ENCODE results near the gene RASD2.
"Not testable (repeated sequence)": the region's sequence is repeated elsewhere in the genome, so short reads cannot be mapped to it uniquely, and the experiment has no call there.

The RASD2 gene

DNA sequence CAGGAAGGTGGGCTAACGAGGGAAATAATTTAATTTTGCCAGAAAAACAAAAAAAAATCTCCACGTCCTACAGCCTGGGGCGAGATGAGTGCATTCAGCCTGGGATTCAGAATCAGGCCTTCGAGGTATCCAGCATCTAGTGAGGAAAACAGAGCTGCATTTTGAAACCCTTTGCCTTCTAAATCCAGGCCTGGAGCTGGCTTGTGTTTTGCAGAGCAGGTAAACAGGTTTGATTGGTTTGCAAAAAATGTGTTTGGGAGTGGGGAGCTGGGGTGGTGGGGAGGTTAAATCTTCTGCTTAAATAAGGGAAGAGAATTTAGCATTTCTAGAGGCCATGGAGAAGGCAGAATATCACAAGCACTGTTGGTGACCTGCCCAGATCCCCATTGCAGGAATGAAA, 29.7 kb upstream of the RASD2 start:
- no peak overlapping the region for H3K27ac Mint-ChIP-seq
- no peaks in the 10 kb centered on the region for H3K36me3 Mint-ChIP-seq (ENCODE audit: low read depth)
- H3K4me1 Mint-ChIP-seq (ENCODE audit: low read depth) = no peaks in the 10 kb centered on the region
- peaks cover 11% of the 10 kb centered on the region for H3K27me3 Mint-ChIP-seq (ENCODE audit: low read depth)
- H3K9me3 Mint-ChIP-seq = no peaks in the 10 kb centered on the region
- H3K4me3 Mint-ChIP-seq = no peak overlapping the region

DNA sequence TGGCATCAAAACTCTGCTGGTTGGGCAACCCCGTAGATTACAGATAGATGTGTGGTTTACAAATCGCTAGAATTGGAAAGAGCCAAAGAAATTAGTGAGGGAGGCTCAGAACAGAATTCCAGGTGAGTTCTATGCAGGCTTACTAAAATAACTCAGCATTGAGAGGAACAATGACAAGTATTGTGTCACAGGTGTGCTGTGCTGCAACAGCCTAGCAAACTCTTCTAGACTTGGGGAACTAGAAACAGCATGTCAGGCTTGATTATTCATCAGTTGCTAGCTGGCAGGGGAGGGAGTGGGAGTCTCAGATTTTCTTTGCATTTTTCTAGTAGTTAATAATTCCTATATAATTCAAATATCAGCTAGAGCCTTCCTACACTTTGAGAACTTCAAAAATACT, 26.3 kb upstream of the RASD2 start:
- Mint-ChIP-seq H3K9me3 (no peaks in the 10 kb centered on the region), H3K4me3 (no peak overlapping the region), H3K27ac (no peak overlapping the region), H3K27me3 (ENCODE audit: low read depth) (peaks cover 21% of the 10 kb centered on the region), H3K4me1 (ENCODE audit: low read depth) (no peaks in the 10 kb centered on the region), H3K36me3 (ENCODE audit: low read depth) (no peaks in the 10 kb centered on the region)

DNA sequence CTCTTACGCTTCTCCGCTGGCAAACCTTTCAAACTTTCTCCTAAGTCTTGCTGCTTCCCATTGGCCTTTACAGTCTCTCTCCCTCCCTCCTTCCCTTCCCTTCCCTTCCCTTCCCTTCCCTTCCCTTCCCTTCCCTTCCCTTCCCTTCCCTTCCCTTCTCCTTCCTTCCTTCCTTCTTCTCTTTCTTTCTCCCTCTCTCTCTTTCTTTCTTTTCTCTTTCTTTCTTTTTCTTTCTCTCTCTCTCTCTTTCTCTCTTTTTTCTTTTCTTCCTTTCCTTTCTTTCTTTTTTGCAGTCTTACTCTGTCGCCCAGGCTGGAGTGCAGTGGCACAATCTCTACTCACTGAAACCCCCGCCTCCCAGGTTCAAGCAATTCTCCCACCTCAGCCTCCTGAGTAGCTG, 24.7 kb upstream of the RASD2 start:
- H3K4me3 Mint-ChIP-seq; H3K9me3 Mint-ChIP-seq; H3K4me1 Mint-ChIP-seq (ENCODE audit: low read depth); H3K36me3 Mint-ChIP-seq (ENCODE audit: low read depth); H3K27ac Mint-ChIP-seq: not testable (repeated sequence)
- peaks cover 21% of the 10 kb centered on the region for H3K27me3 Mint-ChIP-seq (ENCODE audit: low read depth)

DNA sequence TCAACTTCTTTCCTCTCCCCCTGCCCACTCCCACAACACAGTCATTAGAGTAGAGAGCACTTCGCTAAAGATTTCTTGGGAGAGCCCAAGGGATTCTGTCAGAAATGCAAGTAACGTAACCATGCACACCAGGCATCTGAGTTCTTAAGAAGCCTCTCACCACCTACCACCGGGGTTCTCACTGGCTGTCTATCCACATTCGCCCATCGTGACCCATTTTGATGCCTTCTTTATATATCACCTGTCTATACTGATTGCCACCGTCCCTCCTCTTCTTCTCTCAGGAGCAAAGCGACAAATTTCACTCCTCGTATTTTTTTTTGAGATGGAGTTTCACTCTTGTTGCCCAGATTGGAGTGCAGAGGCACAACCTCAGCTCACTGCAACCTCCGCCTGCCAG, 23.9 kb upstream of the RASD2 start:
- H3K9me3 Mint-ChIP-seq = no peaks in the 10 kb centered on the region
- H3K27me3 Mint-ChIP-seq (ENCODE audit: low read depth) = peaks cover 21% of the 10 kb centered on the region

DNA sequence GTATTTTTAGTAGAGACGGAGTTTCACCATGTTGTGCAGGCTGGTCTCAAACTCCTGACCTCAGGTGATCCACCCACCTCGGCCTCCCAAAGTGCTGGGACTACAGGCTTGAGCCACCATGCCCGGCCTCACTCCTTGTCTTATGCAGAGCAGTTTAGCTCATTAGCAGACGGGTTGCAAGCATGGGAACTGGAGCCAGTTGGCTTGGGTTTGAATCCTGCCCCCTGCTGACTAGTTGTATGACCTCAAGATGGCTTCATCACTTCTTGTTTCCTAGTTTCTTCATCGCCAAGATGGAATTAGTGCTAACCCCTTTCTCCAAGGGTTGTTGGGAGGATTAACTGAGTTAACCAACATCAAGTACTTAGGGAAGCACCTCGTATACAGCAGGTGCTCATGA, 23.4 kb upstream of the RASD2 start:
- H3K36me3 Mint-ChIP-seq (ENCODE audit: low read depth) = no peaks in the 10 kb centered on the region
- H3K9me3 Mint-ChIP-seq = no peaks in the 10 kb centered on the region
- no peak overlapping the region for H3K4me3 Mint-ChIP-seq
- no peaks in the 10 kb centered on the region for H3K4me1 Mint-ChIP-seq (ENCODE audit: low read depth)
- no peak overlapping the region for H3K27ac Mint-ChIP-seq
- H3K27me3 Mint-ChIP-seq (ENCODE audit: low read depth) = peaks cover 25% of the 10 kb centered on the region

More for the DNA sequence above, 23.9 kb upstream of the RASD2 start:
- no peak overlapping the region for H3K27ac Mint-ChIP-seq
- no peaks in the 10 kb centered on the region for H3K36me3 Mint-ChIP-seq (ENCODE audit: low read depth)
- H3K4me3 Mint-ChIP-seq = no peak overlapping the region
- H3K4me1 Mint-ChIP-seq (ENCODE audit: low read depth) = no peaks in the 10 kb centered on the region

DNA sequence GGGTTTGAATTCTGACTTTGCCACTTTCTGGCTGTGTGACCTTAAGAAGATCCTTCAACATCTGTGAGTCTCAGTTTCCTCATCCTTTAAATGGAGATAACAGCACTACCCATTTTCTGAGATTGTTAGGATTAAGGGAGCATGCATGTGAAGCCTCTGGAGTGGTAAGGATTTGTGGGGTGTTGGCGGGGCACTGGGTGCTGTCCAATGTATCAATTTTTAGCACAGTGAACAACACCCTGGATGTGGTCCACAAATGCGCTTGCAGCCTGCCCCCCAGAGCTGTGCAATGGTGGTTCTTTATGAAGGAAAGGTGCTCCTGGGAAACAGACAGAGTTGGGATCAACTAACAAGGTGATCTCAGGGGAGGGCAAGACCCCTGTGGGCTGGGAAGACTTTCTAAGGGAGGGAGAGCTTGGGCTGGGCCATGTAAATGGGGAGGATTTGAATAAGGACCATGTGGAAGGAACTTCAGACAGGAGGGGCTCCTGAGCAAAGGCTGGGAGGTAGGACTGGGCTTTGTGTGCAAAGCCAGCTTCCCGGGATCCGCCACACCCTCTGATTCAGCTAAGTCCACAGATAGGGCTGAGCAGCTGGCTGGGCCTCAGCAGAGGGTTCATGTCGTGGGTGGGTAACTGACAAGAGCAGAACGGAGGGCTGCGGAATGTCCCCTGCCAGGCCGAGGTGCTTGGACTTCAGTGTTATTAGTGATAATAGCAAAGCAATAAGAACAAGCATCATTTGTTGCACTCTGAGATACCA, 22.7 kb upstream of the RASD2 start:
- no peak overlapping the region for H3K4me3 Mint-ChIP-seq
- no peaks in the 10 kb centered on the region for H3K4me1 Mint-ChIP-seq (ENCODE audit: low read depth)
- no peak overlapping the region for H3K27ac Mint-ChIP-seq
- H3K36me3 Mint-ChIP-seq (ENCODE audit: low read depth) = no peaks in the 10 kb centered on the region
- H3K27me3 Mint-ChIP-seq (ENCODE audit: low read depth) = peaks cover 30% of the 10 kb centered on the region
- no peaks in the 10 kb centered on the region for H3K9me3 Mint-ChIP-seq

DNA sequence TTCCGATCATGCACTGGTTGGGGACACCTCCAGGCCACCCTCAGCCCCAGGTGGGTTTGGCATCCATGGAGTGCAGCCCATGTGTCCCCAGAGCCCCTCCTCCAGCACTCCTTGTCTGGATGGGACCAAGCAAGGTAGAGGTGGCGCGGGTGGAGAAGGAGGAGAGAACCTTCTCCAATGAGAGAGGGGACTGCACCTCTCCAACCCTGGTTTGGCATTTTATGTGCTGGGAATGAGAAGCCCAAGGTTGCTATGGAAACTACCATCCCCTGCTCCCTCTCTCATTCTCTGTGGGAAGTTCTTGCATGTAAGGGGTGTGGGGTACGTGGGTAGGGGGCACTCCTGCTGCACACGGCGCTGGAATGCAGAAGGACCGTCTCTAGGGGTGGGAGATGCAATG, 21.8 kb upstream of the RASD2 start:
- Mint-ChIP-seq H3K9me3 (no peaks in the 10 kb centered on the region), H3K27me3 (ENCODE audit: low read depth) (peaks cover 24% of the 10 kb centered on the region), H3K36me3 (ENCODE audit: low read depth) (no peaks in the 10 kb centered on the region), H3K4me3 (no peak overlapping the region), H3K27ac (no peak overlapping the region), H3K4me1 (ENCODE audit: low read depth) (no peaks in the 10 kb centered on the region)

DNA sequence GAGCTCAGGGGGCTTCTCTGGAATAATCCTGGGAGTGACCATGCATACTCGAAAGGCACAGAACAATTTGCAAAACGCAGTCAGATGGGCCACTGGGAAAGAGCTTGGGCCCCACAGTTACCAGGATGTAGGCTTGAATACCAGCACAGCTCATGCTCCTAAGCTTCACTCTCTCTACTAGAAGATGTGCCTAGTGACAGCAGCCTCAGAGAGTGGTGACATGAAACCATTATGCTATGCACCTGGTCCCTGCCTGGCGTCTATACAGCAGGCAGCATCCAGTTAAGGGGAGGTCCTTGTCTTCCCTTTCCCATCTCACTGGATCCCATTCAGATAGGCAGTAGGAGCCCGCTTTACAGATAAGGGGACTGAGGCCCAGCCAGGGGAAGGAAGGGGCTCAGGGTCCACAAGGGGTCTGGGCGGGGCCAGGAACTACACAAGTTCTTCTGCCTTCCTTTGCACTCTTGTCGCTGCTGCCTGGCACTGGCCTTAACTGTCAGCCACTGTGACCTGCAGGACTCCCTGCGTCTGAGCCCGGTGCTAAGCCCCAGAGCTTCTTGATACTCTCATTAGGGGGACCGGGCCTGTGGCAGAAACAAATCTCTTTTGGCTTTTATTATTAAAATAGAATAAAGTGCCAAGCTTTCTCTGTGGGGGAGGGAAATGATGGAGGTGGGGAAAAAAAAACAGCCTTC, 21.2 kb upstream of the RASD2 start:
- Mint-ChIP-seq H3K27me3 (ENCODE audit: low read depth) (peaks cover 19% of the 10 kb centered on the region), H3K27ac (no peak overlapping the region), H3K4me3 (no peak overlapping the region), H3K9me3 (no peaks in the 10 kb centered on the region), H3K36me3 (ENCODE audit: low read depth) (no peaks in the 10 kb centered on the region), H3K4me1 (ENCODE audit: low read depth) (no peaks in the 10 kb centered on the region)

DNA sequence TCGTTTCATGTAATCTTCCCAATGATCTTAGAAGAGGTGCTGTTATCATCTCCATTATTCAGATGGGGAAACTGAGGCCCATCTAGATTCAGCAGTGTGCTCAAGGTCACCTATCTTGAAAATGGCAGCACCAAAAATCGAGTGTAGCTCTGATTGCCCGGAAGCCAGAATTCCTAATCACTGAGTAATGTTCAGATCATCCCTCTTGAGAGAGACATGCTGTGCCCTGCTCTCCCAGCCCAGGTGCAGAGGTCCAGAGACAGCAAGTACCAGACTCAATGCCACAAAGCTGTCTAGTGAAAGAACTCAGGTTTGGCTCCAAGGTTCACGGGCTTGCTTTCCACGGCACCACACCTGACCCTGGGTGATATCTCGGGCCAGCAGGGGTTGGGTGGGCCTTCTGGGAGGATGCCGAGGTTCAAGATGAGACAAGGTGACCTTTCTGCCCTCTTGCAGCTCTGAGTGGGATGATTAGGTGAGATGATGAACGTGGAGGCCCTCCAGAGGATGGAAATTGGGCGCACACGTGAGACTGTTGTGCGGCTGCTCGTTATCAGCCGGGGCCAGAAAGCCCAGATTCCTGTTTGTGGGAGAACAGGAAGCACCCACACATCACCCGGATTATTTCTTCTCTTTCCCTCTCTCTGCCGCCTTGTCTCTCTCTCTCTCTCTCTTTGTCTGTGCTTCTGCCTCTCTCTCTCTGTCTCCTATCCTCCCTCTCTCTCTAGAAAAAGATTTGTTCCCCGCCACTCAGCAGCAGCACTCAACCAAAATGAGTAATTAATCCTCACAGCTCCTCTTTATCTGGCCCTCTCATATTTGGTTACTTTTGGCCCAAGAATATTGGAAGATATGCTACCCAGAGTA, 19.0 kb upstream of the RASD2 start:
- H3K27me3 Mint-ChIP-seq (ENCODE audit: low read depth) = peaks cover 13% of the 10 kb centered on the region

DNA sequence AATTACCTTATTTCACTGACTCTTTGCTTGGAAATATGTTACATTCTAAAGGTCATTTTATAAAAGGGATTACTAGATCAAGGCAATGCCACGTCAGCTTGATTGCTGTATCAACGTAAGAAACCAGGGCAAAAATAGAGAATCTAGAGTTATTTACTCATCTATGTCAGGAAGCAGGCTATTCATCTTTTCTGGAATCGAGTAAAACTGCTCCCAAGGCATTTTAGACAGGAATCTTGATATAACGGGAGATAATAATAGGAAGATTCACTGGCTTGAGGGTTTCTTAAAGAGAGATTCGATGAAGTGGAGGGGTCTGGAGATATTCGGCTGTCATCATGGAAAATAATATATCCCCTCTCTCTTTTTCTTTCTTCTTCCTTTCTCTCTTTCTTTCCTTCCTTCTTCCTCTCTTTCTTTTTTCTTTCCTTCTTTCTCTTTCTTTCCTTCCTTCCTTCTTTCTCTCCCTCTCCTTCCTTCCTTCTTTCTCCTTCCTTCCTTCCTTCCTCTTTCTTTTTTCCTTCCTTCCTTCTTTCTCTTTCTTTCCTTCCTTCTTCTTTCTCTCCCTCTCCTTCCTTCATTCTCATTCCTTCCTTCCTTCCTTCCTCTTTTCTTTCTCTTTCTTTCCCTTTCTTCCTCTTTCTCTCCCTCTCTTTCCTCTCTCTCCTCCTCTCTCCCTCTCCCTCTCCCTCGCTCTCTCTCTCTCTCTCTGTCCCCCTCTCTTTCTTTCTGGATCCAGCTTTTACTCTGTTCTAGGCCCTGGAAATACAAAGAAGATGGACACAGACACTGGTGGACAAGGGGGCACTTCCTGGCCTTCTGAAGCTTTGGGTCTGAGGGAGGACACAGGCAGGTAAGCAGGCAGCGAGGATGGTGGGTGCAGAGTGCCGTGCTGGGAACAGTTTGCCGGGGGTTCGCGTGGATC, 18.1 kb upstream of the RASD2 start:
- no peaks in the 10 kb centered on the region for H3K9me3 Mint-ChIP-seq
- no peak overlapping the region for H3K4me3 Mint-ChIP-seq
- H3K27me3 Mint-ChIP-seq (ENCODE audit: low read depth) = peaks cover 9% of the 10 kb centered on the region
- H3K36me3 Mint-ChIP-seq (ENCODE audit: low read depth) = no peaks in the 10 kb centered on the region
- no peaks in the 10 kb centered on the region for H3K4me1 Mint-ChIP-seq (ENCODE audit: low read depth)
- no peak overlapping the region for H3K27ac Mint-ChIP-seq

More for the DNA sequence above, 19.0 kb upstream of the RASD2 start:
- Mint-ChIP-seq H3K27ac (no peak overlapping the region), H3K9me3 (no peaks in the 10 kb centered on the region), H3K4me1 (ENCODE audit: low read depth) (no peaks in the 10 kb centered on the region), H3K36me3 (ENCODE audit: low read depth) (no peaks in the 10 kb centered on the region), H3K4me3 (no peak overlapping the region)

DNA sequence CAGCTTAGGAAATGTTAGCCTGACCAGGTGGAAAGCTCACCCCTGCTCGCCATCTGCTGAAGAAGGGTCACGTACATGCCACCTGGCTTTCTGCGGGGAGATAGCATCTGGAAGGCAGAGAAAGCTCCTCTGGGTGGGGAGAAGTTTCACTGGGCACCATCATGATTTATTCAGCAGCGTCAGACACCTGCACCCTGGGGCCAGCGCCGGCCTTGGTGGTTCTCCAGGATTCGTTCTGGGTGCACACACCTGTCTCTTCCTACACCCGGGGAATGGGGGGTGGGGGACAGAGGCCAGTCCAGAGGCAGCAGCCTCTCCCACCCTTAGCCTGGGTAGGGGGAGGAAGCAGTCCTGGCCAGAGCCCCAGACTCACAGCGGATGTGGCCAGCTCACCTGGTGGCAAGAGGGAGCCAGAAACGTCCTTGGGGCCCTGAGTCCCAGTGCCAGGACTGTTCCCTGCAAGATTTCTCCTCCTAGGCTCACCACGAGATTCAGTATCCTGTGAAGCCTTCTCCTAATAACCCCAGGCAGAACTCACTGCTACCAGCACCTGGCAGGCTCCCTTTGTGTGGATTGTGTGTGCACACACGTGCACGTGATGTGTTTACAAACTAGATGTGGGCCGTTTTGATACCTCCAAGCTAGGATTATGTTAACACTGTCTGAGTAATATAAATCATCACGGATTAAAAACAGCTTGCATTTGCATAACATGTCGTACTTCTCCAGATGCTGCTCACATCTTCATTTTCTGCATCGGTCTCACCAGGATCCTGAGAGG, 17.3 kb upstream of the RASD2 start:
- H3K27ac Mint-ChIP-seq = no peak overlapping the region
- no peaks in the 10 kb centered on the region for H3K4me1 Mint-ChIP-seq (ENCODE audit: low read depth)
- H3K4me3 Mint-ChIP-seq = no peak overlapping the region
- H3K27me3 Mint-ChIP-seq (ENCODE audit: low read depth) = peaks cover 9% of the 10 kb centered on the region
- H3K36me3 Mint-ChIP-seq (ENCODE audit: low read depth) = no peaks in the 10 kb centered on the region
- H3K9me3 Mint-ChIP-seq = no peaks in the 10 kb centered on the region

DNA sequence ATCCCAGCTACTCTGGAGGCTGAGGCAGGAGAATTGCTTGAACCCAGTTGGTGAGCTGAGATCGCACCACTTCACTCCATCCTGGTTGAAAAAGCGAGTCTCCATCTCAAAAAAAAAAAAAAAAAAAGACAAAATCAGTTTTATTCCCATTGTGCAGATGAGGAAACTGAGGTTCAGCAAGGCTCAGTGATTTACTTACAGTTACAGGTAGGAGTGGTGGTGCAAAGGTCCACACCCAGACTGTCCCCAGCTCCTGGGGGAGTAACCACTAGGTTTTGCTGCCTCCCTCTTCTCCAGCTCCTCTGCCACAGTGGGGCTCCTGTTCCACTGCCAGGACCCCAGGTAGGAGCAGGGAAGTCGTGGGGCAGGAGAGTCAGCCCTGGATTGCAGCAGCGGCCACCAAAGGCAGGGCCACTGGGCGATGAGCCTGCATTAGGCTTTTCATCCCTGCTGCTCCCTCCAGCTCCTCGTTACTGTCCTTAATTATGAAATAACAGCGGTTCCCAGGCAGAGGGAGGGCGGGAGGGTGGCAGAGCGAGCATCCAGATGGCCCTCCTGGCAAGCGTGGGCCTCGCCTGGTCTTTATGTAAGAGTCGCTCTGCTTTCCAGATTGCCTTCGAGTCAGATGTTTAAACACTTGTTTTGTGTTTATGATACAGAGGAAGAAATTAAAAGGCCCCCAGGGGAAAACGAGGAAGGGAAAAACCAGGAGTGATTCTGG, 15.5 kb upstream of the RASD2 start:
- no peak overlapping the region for H3K4me3 Mint-ChIP-seq
- no peaks in the 10 kb centered on the region for H3K4me1 Mint-ChIP-seq (ENCODE audit: low read depth)
- H3K27me3 Mint-ChIP-seq (ENCODE audit: low read depth) = peaks cover 9% of the 10 kb centered on the region
- no peak overlapping the region for H3K27ac Mint-ChIP-seq
- no peaks in the 10 kb centered on the region for H3K9me3 Mint-ChIP-seq
- no peaks in the 10 kb centered on the region for H3K36me3 Mint-ChIP-seq (ENCODE audit: low read depth)
